NCI-H2107 treated with DMSO at 0.1 percent for 48 hours (cell line): Measurements from ENCODE around the gene NPIPB4.
"Not testable (repeated sequence)": the region's sequence is repeated elsewhere in the genome, so short reads cannot be mapped to it uniquely, and the experiment has no call there.

Experiments
- DNase-seq: peaks from one replicate; lab custom pipeline; 2025; ENCODE audit not compliant: unreplicated experiment; lab: John Stamatoyannopoulos, UW

The NPIPB4 gene

DNA sequence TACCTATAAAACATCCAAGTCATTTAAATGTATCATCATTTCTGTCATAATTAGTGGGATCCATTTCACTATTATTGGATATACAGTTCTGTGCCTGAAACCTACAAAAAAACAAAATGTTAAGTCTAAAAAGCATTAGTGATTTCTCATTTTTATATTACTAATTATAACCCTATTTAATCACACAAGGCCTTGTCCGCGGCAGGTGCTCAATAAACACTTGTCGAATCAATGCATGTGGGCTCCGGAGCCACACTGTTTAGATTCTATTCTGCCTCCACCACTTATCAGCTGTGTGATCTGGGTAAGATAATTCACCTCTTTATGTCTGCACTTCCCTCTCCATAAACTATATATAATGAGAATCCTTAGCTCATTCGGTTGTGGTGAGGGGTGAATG, at the start of gene NPIPB4:
Gene NPIPB4, minus strand, starts transcription at position 101 of the 400 bp plus-strand sequence. CDS start 378 bp downstream, outside the sequence.
- DNase-seq, result not testable (repeated sequence)

DNA sequence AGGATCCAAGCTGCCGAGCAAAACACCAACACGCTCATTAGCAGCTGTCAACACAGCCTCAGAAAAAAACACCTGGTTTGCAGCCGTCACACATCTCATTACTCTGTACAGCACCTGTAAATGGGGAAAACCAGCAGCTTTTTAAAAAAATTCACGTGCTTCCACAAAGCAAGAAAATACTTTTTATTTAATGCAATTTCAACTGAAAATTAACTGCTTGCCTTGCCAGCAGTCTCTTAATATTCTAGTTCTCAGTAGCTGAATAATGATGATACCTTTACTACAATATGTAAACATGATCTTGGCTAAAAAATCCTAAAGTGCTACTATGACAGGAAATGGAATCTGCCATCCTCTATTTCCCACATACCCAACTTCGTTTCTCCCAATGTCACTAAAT, 41.4 kb upstream of the NPIPB4 start:
- not testable (repeated sequence) for DNase-seq

DNA sequence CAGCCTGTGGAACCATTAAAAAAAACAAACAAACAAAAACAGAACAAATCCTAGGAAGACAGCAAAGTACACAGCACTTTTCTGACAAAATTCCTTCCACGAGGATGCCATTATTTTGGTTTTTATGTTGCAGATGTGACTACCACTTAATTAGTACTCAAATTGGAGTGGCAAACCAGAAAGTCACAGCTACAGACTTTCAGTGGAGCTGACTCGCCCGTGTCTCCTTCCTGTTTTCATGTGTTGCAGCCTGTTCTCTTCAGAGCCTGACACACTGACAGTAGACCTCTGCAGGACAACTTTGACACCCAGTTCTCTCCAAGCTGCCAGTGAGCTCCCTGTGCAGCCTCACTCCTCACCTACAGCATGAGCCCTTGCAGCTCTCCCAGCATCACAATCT, 24.4 kb upstream of the NPIPB4 start:
- not testable (repeated sequence) for DNase-seq

DNA sequence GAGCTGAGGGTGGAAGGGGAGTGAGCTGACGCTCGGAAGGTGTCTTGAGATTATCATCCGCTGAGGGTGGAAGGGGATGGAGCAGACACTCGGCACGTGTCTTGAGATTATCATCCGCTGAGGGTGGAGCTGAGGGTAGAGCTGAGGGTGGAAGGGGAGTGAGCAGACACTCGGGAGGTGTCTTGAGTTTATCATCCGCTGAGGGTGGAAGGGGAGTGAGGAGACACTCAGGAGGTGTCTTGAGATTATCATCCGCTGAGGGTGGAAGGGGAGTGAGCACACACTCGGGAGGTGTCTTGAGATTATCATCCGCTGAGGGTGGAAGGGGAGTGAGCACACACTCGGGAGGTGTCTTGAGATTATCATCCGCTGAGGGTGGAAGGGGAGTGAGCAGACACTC, 20.4 kb downstream of the NPIPB4 start:
- DNase-seq, result not testable (repeated sequence)

DNA sequence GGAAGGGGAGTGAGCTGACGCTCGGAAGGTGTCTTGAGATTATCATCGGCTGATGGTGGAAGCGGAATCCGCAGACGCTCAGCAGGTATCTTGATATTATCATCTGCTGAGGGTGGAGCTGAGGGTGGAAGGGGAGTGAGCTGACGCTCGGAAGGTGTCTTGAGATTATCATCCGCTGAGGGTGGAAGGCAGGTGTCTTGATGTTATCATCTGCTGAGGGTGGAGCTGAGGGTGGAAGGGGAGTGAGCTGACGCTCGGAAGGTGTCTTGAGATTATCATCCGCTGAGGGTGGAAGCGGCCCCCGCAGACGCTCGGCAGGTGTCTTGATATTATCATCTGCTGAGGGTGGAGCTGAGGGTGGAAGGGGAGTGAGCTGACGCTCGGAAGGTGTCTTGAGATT, 21.2 kb downstream of the NPIPB4 start:
- DNase-seq, result not testable (repeated sequence)

DNA sequence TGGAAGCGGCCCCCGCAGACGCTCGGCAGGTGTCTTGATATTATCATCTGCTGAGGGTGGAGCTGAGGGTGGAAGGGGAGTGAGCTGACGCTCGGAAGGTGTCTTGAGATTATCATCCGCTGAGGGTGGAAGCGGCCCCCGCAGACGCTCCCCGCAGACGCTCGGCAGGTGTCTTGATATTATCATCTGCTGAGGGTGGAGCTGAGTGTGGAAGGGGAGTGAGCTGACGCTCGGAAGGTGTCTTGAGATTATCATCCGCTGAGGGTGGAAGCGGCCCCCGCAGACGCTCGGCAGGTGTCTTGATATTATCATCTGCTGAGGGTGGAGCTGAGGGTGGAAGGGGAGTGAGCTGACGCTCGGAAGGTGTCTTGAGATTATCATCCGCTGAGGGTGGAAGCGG, 21.8 kb downstream of the NPIPB4 start:
- DNase-seq, result not testable (repeated sequence)

DNA sequence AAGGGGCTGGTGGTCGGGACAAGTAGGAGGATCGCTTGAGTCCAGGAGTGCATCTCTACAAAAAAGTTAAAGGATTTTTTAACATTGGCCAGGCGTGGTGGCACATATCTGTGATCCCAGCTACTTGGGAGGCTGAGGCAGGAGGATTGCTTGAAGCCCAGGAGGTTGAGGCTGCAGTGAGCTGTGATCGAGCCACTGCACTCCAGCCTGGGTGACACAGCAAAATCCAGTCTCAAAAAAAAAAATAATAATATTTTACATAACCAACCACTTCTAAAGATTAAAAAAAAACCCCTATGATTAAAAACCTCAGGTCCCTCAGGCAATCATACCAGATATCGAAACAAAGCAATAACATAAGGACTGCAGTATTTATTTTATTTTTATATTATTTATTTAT, 23.3 kb downstream of the NPIPB4 start:
- DNase-seq, result not testable (repeated sequence)

DNA sequence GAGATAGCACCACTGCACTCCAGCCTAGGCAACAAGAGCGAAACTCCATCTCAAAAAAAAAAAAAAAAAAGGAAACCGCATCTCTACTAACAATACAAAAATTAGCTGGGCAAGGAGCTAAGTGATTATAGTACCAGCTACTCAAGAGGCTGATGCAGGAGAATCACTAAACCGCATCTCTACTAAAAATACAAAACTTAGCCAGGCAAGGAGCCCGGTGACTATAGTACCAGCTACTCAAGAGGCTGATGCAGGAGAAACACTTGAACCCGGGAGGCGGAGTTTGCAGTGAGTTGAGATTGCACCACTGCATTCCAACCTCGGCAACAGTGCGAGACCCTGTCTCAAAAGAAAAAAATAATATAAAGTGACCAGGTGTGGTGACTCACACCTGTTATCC, 27.6 kb downstream of the NPIPB4 start:
- DNase-seq, result not testable (repeated sequence)

DNA sequence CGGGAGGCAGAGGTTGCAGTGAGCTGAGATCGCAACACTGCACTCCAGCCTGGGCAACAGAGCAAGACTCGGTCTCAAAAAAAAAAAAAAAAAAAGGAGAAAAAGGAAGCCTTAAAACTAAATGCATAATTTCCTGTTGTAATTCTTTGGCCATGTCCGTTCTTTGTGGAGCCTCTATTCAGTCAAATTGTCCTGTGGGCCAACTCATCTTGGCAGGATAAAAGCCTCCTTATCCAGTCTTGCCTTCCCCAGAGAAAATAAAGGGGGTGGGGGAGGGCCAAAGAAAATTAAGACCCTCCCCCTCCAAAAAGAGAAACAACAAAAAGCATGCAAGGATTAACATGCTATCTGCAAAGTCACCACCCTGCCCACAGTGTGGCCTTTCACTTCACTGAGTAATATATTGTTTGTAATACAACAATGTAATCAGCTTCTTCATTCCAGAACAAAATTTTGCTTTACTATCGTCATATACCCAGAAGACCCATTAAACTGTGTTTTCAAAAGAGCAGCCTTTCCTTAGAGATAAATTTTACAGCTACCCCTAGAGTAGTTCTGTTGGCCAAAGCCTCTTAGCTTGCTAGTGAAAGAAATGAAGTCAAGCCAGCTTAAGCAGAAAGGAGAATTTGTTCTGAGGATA, 31.4 kb downstream of the NPIPB4 start:
- not testable (repeated sequence) for DNase-seq

DNA sequence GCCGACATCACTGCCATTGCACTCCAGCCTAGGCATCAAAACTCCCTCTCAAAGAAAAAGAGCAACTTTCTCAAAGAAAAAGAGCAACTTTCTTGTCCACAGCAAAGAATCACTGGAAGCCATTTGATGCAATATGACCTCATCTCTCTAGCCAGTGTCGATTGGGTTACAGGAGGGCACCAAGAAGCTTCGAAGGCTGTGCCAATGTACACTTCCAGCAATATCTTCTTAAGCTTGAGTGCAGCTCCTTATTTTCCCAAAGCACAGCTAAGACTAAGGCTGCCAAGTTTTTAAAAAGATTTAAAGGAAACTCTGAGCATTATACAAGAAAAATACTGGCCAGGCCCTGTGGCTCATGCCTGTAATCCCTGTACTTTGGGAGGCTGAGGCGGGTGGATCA, 32.0 kb downstream of the NPIPB4 start:
- DNase-seq, result not testable (repeated sequence)

DNA sequence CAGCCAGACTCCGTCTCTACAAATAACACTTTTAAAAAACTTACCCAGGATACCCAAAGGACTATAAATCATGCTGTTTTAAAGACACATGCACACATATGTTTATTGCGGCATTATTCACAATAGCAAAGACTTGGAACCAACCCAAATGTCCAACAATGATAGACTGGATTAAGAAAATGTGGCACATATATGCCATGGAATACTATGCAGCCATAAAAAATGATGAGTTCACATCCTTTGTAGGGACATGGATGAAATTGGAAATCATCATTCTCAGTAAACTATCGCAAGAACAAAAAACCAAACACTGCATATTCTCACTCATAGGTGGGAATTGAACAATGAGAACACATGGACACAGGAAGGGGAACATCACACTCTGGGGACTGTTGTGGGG, 34.3 kb downstream of the NPIPB4 start:
- DNase-seq, result not testable (repeated sequence)

DNA sequence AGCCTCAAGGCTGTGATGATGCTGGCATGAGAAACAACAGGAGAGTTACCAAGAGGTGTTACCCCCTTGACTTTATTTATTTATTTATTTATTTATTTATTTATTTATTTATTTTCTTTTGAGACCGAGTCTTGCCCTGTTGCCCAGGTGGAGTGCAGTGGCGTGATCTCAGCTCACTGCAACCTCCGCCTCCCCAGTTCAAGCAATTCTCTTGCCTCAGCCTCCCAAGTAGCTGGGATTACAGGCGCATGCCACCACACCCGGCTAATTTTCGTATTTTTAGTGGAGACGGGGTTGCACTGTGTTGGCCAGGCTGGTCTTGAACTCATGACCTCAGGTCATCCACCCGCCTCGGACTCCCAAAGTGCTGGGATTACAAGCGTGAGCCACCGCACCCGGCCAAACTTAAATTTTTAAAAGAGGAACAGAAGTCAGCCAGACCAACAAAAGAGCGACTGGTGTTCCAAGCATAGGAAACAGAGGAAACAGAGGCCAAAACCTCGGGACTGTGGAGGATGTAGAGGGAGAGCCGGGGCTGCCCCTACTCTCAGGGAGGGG, 36.6 kb downstream of the NPIPB4 start:
- DNase-seq, result not testable (repeated sequence)

DNA sequence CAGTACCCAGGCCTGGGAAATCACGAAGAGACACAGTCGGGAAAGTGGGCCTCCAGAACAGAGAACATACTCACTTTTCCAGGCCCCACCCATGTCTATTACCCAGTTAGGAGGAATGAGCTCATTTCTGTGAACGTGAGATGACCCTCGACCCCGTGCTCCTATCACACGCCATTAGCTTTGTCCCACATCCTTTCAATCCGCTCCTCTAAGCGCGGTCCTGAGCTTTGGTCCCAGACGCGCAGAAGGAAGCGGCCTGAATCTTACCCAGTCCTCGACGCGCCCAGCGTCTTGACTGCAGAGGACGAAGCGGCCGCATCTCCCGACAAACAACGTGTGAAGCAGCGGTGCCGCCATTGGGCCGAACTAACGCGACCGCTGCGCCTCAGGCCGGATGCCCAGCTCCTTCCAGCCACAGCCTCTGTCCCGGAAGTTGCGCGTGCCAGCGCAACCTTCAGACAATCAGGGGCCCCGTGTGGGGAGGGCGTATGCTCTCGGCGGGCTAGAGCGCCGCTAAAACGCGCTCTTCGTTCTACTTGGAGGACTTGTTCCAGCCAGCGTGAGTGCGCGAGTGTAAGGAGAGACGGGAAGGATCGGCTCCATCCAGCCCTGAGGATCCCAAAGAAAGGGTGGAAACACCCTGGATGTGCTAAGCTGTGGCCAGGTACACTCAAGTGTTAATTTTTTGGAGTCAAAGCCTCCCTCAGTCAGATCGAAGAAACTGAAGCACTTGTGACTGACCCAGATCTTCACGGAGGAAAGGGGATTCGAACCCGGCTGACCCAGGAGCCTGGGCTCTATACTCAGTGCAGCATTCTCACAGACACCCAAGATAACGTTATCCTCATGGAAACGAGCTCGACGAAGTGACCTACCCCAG, 37.3 kb downstream of the NPIPB4 start:
- peak; percentile 14 for DNase-seq

DNA sequence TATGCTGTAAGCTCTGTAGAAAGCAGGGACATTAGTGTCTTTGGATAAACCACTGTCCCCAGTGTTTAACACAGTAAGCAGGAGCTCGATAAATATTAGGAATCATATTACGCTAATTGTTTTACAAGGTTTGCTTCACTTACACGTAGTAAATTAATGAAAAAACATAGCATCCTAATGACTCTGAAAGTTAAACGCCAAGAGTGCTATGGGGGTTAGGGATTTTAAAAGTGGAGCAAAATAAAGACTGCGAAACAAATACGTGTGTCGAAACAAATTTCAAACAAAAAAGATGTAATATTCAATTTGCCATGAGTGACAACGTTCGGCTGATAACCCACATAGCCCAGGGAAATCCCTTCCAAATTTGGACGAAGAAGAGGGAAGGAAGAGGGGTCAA, 37.9 kb downstream of the NPIPB4 start:
- DNase-seq, result not testable (repeated sequence)

DNA sequence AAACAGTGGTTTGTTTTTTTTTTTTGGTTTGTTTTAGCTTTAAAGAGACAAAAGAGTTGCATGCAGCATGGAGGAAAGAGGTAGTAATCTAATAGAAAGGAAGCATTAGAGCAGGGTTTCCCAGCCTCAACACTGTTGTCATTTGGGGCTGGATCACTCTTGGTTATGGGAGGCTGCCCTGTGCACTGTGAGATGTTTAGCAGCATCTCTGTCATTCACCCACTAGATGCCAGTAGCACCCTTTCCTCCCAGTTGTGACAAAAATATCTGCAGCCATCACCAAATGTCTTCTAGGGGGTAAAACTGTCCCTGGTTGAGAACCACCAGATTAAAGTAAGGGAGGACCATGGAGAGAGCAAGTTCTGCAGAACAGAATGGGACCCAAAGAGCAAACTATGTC, 40.5 kb downstream of the NPIPB4 start:
- DNase-seq, result not testable (repeated sequence)

DNA sequence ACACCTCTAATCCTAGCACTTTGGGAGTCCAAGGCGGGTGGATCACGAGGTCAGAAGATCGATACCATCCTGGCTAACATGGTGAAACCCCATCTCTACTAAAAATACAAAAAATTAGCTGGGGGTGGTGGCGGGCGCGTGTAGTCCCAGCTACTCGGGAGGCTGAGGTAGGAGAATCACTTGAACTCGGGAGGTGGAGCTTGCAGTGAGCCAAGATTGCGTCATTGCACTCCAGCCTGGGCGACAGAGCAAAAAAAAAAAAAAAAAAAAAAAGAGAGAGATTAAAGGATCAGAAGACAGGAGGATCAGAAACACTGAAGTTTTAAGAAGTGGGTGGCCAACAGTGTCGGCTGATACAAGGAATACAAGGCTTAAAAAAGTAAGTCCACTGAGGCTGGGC, 41.9 kb downstream of the NPIPB4 start:
- not testable (repeated sequence) for DNase-seq

DNA sequence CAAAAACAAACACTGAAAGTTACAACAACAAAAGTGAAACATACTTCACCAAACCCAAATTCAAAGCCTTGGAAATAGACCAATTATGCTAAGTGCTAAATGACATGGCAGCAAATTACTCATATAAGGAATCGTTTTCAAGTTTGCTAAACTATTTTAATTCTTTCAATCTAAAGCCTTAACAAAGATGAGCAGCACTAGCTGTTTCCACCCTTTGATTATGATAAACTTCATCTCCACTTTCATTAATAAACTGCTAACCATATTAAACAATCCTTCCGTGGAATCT, 55.2 kb downstream of the NPIPB4 start:
- not testable (repeated sequence) for DNase-seq

DNA sequence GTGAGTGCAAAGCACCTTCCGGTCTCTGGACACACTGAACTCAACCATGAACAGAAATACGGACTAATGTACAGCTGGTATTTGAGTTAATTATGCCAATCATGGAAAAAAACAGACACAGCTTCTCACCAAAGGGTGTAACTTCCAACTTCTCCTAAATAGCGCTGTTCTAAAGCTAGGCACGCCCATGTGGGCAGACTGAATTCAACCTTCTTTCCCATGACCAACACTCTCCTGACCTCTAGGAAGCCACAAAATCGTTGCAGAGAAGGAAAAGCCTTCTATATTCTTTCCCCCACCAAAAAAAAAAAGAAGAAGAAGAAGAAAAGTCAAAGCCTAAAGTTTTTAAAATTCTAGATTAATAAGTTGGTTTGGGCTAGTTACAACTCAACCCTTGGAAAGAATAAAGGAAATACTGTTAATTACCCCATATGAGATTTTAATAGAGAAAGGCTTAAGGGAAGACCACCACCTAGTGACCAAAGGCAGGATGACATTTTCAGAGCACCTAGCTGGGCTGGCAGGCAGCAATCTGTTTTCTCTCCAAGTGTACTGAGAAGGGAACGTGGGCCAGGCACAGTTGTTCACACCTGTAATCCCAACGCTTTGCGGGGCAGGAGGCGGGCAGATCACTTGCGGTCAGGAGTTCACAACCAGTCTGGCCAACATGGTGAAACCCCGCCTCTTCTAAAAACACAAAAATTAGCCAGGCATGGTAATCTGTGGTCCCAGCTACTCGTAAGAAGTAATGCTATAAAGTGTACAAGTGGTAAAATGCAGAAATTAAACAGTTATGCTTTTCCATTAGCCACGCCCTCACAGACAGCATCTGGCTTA, 55.8 kb downstream of the NPIPB4 start:
- DNase-seq, result peak; percentile 0

DNA sequence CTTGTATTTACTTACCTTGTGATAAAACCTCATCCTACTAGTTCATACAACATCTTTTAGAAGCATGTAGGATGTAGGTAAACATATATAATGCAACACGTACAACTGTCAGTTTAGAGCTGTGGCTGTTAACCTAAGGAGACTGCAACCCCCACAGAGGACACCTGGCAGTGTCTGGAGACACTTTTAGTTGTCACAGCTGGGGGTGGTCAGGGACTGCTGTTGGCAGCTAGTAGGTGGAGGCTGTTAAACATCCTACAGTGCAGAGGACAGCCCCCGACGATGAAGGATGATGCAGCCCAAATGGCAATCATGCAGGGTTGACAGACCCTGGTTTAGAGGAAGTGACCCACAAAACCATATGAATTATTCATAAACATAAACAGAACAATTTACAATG, 59.0 kb downstream of the NPIPB4 start:
- not testable (repeated sequence) for DNase-seq

DNA sequence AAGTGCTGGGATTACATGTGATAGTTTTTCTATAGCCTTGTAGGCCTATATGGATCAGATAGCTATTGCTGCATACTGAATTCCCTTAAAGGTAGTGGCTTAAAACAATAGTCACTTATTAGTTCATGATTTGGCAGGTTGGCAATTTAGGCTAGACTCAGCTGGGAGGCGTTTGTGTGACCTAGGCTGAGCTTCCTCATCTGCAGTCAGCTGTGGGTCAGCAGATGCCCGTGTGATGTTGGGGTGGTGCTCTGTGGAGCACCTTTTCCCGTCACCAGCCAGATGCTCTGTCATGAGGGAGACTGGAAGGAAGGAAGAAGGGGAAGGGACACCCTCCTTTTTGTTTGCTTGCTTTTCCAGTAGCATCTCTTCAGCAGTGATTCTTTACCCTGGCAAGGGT, 64.2 kb downstream of the NPIPB4 start:
- DNase-seq, result not testable (repeated sequence)

DNA sequence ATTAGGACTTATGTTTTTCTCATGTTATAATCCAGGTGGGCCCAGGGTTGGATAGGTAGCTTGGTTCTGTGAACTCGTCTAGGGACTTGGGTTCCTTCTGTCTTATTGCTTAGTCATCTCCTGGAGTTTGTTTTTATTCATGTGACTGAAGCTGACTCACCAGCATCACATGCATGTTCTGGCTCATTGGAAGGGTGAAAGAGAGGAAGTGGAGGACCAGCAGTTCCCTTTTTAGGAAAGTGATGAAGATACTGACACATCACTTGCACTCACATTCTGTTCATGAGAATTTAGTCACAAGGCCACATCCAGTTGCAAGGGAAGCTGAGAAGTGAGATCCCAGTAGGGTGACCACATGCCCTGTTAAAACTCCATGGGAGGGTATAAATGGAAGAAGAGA, 67.0 kb downstream of the NPIPB4 start:
- not testable (repeated sequence) for DNase-seq
